Tibial nerve (tissue), 4 donors: Measurements from ENCODE around the gene PGC. TPM values are rescaled to one million over a fixed set of nuclear protein-coding genes. Genes with fewer than 3 reads are reported as not detected.
A peak's percentile ranks its signal among the peaks of the same experiment; 100 is the strongest.

ENCODE experiments used
- DNase-seq, 2 donors: peaks; one replicate each; pipeline ENCODE4 v3.0.0-alpha.2; 2019; ENCODE audit warnings: low spot score in 2 of 2
- H3K27ac ChIP-seq, 4 donors: fragments of 200-600 bp; sonication (generic) in 3 of 4; one replicate each; pipeline ENCODE4 v1.5.1; 2017 to 2019; ENCODE audit warnings: mild to moderate bottlenecking in 1 of 4
- H3K27me3 ChIP-seq, 2 donors: fragments of 200-600 bp; sonication (generic) in 1 of 2; one replicate each; pipeline versions ENCODE4 v1.5.1 to v1.6.0; 2017 to 2019
- H3K36me3 ChIP-seq, 3 donors: fragments of 200-600 bp; sonication (generic); one replicate each; pipeline ENCODE4 v1.5.1; 2018 to 2019
- H3K4me1 ChIP-seq, 4 donors: fragments of 200-600 bp; sonication (generic) in 3 of 4; one replicate each; pipeline ENCODE4 v1.5.1; 2017 to 2019
- H3K4me3 ChIP-seq, 4 donors: fragments of 200-600 bp; sonication (generic) in 3 of 4; one replicate each; pipeline ENCODE4 v1.5.1; 2017 to 2019; ENCODE audit warnings: mild to moderate bottlenecking in 1 of 4, moderate library complexity in 1 of 4
- H3K9me3 ChIP-seq, 4 donors: fragments of 200-600 bp; sonication (generic) in 3 of 4; one replicate each; pipeline ENCODE4 v1.5.1; 2017 to 2019
- EP300 ChIP-seq, 2 donors: sonication (generic); formaldehyde crosslinking; IDR thresholded peaks; one replicate each; pipeline ENCODE4 v1.6.1; 2017; ENCODE audit warnings: antibody characterized with exemption in 2 of 2, mild to moderate bottlenecking in 1 of 2
- POLR2A ChIP-seq, 2 donors: fragments of 450-650 bp; IDR thresholded peaks; one replicate each; pipeline ENCODE4 v1.6.1; 2017; ENCODE audit warnings: antibody characterized with exemption in 2 of 2, mild to moderate bottlenecking in 2 of 2, moderate library complexity in 2 of 2
- WGBS, 2 donors: methylation state at CpG; one replicate each; pipeline ENCODE4 v1.1.5; 2018; 5-methylcytosine and 5-hydroxymethylcytosine counted together
- total RNA-seq, 4 donors: library from RNA; depleted of rRNA; stranded (reverse); fragments of >200 nt; gene quantifications; one replicate each; pipeline ENCODE4 v1.1.0, GENCODE V29; 2016
- TF ChIP-seq, protein P1 (sequence below), 5 experiments: fragments of 200-600 bp in 3 of 5; fragments of 450-650 bp in 2 of 5; sonication (generic) in 3 of 5; IDR thresholded peaks; one replicate each; pipeline ENCODE4 v1.5.1; 2016 to 2019; ENCODE audit warnings: antibody characterized with exemption in 5 of 5, mild to moderate bottlenecking in 3 of 5, moderate library complexity in 2 of 5

PGC gene
- total RNA-seq, 4 donors from 2014 or later = not detected

DNA sequence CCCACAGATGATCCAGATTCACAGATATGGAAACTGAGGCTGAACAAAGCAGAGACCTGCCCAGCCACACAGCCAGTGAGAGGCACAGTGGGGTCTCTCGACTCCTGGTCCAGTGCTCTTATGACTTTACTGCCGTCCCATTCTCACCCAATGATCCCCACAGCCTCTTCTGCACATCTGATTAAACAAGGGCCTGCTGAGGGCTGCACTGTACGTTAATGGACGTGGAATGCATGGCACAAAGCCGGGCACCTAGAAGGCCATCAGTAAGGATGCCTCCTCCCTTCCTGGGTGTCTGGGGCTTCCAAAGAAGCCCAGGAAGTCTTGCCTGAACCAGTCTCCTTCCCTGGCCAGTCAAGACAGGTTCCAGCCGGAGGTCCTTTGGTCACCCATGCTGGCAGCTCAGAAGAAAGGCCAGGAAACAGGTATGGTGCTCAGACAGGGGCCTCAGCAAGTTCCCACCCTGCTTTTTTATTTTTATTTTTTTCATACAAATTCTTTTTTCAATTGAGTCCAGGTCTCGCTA lies 15.6 kb downstream of the PGC start:
- Histone ChIP-seq H3K4me3 (peak overlapping the region in 1 of 4 donors; percentile 82), H3K27me3 (no peaks in the 10 kb centered on the region), H3K27ac (peak overlapping the region in 3 of 4 donors; percentile 38 to 98 (median 96)), H3K9me3 (no peaks in the 10 kb centered on the region), H3K4me1 (peaks cover 3 to 70% (median 39%) of the 10 kb centered on the region in 4 donors), H3K36me3 (peaks cover 0 to 10% (median 0%) of the 10 kb centered on the region in 3 donors)
- WGBS, 2 donors = 71 to 75% methylated on average over 7 of the region's 7 CpGs
- DNase-seq = no peak
- TF ChIP-seq POLR2A (IDR thresholded peaks at IDR 0.05) (no peak), EP300 (IDR thresholded peaks at IDR 0.05) (no peak)
- TF ChIP-seq, protein P1, sequence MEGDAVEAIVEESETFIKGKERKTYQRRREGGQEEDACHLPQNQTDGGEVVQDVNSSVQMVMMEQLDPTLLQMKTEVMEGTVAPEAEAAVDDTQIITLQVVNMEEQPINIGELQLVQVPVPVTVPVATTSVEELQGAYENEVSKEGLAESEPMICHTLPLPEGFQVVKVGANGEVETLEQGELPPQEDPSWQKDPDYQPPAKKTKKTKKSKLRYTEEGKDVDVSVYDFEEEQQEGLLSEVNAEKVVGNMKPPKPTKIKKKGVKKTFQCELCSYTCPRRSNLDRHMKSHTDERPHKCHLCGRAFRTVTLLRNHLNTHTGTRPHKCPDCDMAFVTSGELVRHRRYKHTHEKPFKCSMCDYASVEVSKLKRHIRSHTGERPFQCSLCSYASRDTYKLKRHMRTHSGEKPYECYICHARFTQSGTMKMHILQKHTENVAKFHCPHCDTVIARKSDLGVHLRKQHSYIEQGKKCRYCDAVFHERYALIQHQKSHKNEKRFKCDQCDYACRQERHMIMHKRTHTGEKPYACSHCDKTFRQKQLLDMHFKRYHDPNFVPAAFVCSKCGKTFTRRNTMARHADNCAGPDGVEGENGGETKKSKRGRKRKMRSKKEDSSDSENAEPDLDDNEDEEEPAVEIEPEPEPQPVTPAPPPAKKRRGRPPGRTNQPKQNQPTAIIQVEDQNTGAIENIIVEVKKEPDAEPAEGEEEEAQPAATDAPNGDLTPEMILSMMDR (IDR thresholded peaks at IDR 0.05) = no peak

DNA sequence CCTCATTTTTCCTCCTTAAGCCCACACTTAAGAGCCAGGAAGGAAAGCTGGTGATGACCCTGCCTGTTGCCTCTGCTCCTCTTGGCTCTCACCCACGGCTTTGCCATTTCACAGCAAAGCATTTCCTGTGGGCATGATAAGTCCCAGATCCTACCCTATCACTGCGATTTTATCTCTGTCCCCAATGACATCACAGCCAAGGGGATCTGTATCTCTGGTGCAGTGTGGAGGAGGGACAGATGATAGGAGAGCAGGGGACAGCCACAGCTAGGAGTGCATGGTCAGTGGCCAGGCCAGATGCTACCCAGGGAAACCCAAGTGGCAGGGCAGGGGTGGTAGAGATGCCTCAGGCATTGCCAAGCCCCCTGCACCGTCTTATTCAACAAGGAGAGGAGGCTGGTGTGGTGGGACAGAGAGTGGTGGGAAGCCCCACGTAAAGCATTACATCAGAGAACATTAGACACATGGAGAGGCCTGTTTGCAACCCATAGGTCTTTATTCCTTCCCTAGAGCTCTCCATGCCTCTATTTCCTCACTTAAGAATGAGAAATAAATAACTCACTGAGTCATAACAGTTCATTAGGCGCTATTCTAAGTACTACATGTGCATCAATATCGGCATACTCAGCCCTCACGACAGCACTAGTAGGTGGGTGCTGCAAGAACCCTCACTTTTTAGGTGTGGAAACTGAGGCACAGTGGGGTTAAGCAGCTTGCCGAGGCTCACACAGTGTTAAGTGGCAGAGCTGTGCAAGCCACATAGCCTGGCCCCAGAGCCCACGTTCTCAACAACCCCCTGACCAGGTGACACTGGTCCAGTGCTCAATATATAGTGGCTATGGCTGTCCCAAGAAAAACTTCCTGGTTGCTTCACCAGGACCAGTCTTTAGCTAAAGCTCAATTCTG lies 16.4 kb downstream of the PGC start:
- WGBS, 2 donors = 61 to 70% methylated on average over 8 to 9 of the region's 9 CpGs
- Histone ChIP-seq H3K4me3 (peak overlapping the region in 1 of 4 donors; percentile 82), H3K27me3 (no peaks in the 10 kb centered on the region), H3K36me3 (peaks cover 0 to 10% (median 0%) of the 10 kb centered on the region in 3 donors), H3K4me1 (peaks cover 3 to 65% (median 36%) of the 10 kb centered on the region in 4 donors), H3K27ac (peak overlapping the region in 3 of 4 donors; percentile 38 to 98 (median 96)), H3K9me3 (no peaks in the 10 kb centered on the region)
- TF ChIP-seq POLR2A (IDR thresholded peaks at IDR 0.05) (no peak), EP300 (IDR thresholded peaks at IDR 0.05) (no peak)
- TF ChIP-seq, protein P1 (IDR thresholded peaks at IDR 0.05) = no peak
- DNase-seq = no peak

DNA sequence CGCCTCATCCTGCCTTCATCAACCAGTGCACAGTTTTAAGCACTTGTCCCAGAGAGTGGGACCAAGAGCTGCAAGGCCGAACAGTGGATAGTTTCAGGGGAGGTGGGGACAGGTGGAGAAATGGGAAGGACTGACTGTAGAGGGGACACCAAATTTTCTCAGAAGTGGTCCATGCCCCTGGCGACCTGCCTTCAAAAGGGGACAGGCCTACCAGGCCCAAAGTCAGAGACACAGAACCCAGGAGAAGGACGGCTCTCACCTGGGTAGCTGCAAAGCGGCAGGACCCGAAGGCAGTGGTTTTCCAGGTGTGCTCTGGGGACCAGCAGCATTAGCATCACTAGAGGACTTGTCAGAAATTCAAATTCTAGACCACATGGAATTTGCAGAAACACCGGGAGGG lies 17.6 kb downstream of the PGC start:
- Histone ChIP-seq H3K4me1 (peaks cover 3 to 73% (median 38%) of the 10 kb centered on the region in 4 donors), H3K27me3 (no peaks in the 10 kb centered on the region), H3K4me3 (no peak overlapping the region), H3K9me3 (no peaks in the 10 kb centered on the region), H3K27ac (peak overlapping the region in 1 of 4 donors; percentile 55), H3K36me3 (peaks cover 0 to 10% (median 0%) of the 10 kb centered on the region in 3 donors)
- 85 to 89% methylated on average over 7 of the region's 7 CpGs for WGBS, 2 donors
- TF ChIP-seq EP300 (IDR thresholded peaks at IDR 0.05) = no peak
- TF ChIP-seq, protein P1 (IDR thresholded peaks at IDR 0.05) = no peak
- TF ChIP-seq POLR2A (IDR thresholded peaks at IDR 0.05) = no peak
- no peak for DNase-seq

DNA sequence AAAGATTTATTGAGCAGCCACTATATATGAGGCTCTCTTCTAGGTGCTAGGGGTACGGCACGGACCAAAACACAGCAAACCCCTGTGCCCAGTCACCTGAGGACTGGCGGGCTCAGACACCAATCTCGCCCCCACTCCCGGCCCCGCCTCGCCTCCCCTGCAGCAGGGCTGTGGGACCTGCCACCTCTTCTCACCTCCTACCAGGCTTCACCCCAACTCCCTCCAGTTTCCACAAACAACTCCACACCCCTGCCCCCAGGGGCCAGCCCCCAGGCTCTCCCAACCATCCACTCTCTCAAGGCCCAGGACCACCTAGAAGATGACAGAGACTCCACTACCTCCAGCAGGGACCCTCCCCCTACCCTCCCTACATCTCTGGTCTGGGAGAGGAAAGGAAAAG lies 18.2 kb downstream of the PGC start:
- H3K36me3 ChIP-seq = peaks cover 0 to 10% (median 0%) of the 10 kb centered on the region in 3 donors
- no peak overlapping the region for H3K4me3 ChIP-seq
- H3K27me3 ChIP-seq = no peaks in the 10 kb centered on the region
- H3K4me1 ChIP-seq = peaks cover 3 to 79% (median 45%) of the 10 kb centered on the region in 4 donors
- no peak for TF ChIP-seq EP300 (IDR thresholded peaks at IDR 0.05)
- H3K9me3 ChIP-seq = no peaks in the 10 kb centered on the region
- H3K27ac ChIP-seq = peak overlapping the region in 2 of 4 donors; percentile 45 to 55
- DNase-seq = no peak
- WGBS, 2 donors = 93 to 94% methylated on average over 7 of the region's 7 CpGs

DNA sequence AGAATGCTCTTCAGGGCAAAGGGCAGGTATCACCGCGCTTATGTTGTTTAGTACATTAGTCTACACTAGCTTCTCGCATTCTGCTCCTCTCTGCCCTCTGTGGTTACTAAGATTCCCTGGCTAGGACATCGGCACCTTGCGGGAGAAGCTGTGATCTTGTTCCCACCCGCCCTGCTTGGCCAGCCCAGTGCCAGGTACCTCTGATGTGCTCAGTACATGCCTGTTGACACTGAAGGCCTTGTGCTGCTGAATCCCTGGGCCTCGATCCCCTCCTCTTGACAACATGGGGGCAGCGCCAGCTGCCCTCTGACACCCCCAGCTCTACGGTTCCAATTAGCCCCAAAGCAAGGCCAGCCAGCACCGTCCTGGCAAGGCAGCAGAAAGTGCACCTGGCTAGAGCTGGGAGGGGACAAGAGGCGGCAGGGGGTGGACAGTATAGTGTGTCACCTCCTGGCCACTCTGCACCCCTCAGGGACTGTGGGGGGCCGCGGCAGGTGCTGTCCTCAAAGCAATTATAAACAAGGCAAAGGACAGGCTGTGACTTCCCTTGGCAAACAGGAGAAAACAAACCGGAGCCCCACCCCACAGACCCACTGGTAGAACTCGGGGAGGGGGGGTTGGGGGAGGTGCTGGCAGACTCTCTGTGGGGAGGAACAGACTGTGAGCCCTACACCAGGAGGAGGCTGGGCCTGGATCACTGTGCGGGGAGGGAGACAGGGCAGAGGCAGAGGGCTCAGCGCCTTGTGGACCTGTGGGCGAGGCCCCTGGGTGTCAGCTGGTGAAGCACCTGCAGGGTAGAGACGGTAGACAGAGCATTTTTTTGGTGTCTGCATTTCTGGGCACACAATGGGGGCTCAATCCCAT lies 18.9 kb downstream of the PGC start:
- DNase-seq = no peak
- Histone ChIP-seq H3K27me3 (no peaks in the 10 kb centered on the region), H3K27ac (peak overlapping the region in 2 of 4 donors; percentile 45 to 66), H3K4me1 (peaks cover 3 to 80% (median 45%) of the 10 kb centered on the region in 4 donors), H3K9me3 (no peaks in the 10 kb centered on the region), H3K4me3 (no peak overlapping the region), H3K36me3 (peaks cover 0 to 10% (median 0%) of the 10 kb centered on the region in 3 donors)
- TF ChIP-seq, protein P1 (IDR thresholded peaks at IDR 0.05) = no peak
- no peak for TF ChIP-seq EP300 (IDR thresholded peaks at IDR 0.05)
- TF ChIP-seq POLR2A (IDR thresholded peaks at IDR 0.05) = no peak
- WGBS, 2 donors = 76 to 81% methylated on average over 18 of the region's 19 CpGs
